HS-27A (cell line): ENCODE results near the gene GALP.
"Not testable (repeated sequence)": the region's sequence is repeated elsewhere in the genome, so short reads cannot be mapped to it uniquely, and the experiment has no call there.

Source experiments
- DNase-seq: peaks from one replicate; pipeline ENCODE4 v3.0.0-alpha.2; 2012; ENCODE audit warnings: low read depth, missing footprints

The GALP gene

DNA sequence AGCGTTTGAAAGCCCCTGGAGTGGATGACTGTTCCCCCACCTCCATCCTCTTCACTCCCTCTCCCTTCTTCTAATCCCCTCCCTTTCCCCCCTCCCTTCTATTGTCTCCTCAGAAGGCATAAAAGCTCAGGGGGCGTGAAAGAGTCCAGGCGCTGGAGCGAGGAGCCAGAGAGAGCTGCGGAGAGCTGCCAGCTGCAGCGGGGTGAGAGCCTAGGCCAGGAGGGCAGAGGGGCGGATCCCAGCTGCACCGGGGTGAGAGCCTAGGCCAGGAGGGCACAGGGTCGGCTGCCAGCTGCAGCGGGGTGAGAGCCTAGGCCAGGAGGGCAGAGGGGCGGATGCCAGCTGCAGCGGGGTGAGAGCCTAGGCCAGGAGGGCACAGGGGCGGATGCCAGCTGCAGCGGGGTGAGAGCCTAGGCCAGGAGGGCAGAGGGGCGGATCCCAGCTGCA, at the start of gene GALP:
Gene GALP, plus strand, starts transcription at position 148 of the 447 bp plus-strand sequence. CDS start 1,101 bp downstream, outside the sequence.
- DNase-seq = not testable (repeated sequence)

DNA sequence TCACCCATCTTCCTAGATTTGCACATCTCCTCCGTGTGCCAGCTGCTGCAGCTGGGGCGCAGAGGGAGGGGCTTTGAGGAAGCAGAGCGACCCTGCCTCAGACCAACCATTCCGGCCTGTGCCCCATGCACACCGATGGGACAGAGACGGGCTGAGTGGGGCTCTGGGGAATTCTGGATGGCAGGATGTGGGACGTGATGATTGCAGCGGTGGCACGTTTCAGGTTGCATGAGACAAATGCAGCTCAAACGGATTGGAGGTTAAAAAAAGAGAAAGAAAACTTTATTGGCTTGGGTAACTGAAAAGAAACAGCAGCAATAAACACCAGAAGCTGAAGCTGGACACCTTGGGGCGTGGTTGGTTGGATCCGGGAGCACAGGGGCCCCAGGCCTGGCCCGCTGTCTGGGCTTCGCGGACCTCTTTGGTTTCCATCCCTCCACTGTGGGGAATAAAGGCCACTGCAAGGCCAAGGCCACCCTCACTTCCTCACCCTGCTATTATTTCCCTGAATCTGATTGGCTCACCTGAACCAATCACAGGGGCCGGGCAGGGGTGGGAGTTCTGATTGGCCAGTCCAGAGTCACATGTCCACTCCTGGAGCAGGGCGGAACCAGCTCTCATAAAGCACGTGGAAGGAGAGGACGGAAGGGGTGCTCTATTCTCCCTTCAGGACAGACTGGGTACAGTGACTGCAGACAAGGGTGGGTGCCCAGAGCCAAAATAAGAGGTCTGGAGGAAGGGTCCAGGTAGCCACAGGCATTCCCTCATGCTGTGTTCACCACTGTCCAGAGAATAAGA, 48.6 kb upstream of the GALP start:
- DNase-seq = no peak

DNA sequence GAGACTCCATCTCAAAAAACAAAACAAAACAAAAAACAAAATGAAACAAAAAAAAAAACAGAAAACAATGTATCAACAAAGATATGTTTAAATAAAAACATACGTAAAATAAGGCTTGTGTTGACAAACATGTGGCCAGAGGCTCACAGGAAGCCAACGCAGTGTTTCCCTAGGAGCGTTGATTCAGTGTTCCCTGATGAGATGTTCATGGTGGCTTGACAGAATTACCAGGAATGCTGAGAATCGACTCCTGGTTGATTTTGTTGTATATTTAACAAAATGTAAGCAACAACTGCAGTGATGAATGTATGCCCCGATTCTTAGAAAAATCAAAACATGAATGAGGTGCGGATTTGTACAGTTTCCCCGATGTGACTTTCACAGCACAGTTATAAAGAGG, 45.8 kb upstream of the GALP start:
- DNase-seq = no peak

DNA sequence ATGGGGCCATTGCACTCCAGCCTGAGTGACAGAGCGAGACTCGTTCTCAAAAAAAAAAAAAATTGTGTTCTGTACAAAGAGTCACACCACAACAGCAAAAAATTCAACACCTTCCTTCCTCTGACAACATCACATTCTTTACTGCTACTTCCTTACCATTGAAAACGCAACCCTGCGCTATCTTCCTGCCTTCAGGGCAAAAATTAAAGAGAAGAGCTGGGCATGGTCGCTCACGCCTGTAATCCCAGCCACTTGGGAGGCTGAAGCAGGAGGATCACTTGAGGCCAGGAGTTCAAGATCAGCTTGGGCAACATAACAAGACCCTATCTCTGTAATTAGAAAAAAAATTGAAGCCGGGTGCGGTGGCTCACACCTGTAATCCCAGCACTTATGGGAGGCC, 44.2 kb upstream of the GALP start:
- DNase-seq = no peak

DNA sequence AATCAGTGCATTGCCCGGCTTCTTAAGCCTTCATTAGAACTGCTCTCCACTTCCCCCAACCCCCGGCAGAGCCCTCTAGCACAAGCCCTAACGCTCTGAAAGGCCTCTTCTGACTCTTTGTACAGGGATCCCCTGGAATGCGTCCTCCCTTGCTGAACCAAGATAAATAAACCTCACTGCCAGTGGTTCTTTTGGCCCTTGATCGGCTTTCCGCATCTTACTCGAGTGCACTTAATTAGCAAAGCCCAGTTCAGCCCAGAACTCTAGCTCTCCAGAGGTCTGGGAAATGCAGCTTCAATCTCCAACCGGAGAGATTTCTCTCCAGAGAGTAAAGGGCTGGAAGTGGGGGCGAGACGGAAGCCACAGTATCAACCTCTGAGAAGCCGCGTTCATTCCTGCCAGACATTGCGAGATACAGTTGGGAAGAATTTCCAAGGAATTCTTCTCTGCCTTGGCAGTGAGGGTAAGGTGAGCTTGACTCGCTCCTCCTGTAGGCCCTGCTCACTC, 43.4 kb upstream of the GALP start:
- no peak for DNase-seq

DNA sequence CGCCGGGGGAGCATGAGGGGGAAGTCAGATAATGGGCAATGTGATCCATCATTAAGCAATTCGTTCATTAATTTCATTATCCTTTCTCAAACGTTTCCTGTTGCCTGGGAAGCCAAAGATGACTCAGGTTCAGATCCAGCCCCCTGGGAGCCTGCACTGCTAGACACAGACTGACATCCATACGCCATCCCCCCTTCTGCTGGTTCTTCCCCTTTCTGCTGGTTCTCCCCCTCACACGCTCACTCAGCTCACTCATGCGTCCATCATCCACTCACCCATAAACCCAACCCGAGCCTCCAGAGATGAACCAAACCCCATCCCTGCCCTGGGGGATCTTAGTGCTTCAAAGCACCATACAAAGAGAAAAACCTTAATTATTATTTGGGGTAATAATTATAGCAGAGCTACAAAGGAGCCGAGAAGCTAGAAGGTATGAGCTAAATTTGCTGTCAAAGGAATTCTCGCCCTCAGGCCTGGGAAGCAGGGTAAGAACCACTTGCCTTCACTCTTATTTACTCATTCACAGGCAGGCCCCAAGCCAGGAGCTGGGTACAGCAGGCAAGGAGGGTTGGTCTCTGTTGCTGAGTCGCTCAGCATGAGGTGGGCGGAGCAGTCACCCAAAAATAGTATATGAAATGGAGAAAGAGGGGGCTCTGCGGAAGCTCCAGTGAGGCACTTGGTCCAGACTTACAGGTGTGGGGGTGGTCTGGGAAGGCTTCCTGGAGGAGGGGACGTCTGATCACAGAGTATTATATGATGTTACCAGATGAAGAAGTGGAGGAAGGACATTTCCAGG, 41.8 kb upstream of the GALP start:
- DNase-seq = no peak

DNA sequence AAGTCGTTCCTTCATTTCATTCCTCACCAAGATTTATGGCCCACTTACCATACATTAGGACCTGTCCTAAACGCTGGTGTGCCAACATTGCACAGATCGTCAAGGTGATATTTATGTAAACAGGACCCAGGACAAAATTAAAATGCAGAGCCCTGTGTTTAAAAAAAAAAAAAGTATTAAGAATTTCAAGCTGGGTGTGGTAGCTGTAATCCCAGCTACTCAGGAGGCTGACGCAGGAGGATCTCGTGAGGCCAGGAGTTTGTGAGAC, 41.2 kb upstream of the GALP start:
- DNase-seq = no peak

DNA sequence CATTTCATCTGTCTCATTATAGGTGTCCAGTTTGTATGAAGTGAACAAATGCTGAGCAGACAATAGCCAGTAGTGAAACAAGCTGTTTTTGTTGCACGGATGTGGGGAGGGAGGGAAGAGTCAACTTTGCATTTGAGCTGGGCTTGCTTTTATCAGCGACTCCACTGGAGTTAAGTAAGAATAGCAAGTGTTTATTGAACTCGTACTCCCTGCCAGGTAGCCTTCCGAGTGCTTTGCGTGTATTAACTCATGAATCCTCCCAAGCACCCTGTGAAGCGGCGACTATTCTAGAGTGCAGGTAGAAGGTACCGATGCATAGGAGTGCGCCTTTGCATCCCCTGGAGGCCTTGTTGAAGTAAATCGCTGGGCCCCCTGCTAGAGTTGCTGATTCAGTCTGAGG, 39.4 kb upstream of the GALP start:
- DNase-seq = no peak

DNA sequence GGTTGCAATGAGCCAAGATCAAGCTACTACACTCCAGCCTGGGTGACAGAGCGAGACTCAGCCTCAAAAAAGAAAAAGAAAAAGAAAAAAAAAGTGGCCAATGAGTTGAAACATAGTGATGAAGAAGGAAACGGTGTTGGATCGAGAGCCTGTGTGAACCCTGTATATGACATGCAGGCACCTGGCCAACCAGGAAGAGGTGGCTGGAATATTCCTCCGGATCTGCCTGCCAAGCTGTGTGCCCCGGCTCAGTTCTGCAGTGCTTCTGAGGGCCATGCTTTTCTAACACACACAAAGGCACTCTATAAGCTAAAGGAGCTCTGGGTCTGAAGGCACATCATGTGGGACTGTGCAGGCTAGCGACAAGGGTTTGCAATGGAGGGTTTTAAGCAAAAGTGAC, 38.4 kb upstream of the GALP start:
- no peak for DNase-seq

DNA sequence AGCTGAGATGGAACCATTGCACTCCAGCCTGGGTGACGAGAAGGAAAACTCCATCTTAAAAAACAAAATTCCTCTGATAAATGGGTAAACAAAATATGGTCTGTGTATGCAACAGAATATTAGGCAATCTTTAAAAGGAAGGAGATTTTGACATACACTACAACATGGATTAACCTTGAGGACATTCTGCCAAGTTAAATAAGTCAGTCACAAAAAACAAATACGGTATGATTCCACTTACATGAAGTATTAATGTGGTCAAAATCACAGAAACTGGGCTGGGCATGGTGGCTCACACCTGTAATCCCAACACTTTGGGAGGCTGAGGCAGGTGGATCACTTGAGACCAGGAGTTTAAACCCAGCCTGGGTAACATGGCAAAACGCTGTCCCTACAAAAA, 37.7 kb upstream of the GALP start:
- DNase-seq = no peak

DNA sequence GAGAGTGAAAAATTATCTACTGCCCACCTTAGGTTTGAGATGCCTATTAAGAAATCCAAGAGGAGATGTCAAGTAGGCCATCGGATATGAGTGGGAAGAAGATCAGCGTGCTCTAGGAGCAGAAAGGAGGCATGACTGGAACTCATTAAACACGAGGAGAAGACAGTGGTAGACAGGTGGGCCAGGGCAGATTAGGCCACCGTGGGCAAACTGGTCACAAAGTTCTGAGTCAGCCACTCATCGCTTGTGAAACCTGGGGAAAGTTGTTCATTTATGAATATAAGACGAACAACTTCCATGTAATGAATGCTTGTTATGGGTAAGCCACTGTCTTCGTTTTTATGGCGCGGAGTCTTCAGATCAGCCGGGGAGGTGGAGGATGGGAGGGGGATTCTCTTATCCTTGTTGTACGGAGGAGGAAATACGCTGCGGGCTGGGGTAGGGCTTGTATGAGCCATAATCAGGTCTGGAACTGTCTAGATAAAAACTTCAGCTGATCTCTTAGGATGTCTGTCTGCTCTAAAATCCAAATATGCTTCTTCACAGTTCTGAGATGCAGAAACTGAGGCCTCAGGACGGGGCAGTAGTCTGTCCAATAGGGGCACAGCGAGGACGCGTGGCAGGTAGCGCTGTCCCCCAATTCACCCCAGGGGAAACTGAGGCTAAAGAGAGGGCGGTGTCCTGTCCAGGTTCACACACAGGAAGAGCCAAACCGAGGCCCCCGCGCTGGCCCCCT, 35.8 kb upstream of the GALP start:
- DNase-seq = no peak

DNA sequence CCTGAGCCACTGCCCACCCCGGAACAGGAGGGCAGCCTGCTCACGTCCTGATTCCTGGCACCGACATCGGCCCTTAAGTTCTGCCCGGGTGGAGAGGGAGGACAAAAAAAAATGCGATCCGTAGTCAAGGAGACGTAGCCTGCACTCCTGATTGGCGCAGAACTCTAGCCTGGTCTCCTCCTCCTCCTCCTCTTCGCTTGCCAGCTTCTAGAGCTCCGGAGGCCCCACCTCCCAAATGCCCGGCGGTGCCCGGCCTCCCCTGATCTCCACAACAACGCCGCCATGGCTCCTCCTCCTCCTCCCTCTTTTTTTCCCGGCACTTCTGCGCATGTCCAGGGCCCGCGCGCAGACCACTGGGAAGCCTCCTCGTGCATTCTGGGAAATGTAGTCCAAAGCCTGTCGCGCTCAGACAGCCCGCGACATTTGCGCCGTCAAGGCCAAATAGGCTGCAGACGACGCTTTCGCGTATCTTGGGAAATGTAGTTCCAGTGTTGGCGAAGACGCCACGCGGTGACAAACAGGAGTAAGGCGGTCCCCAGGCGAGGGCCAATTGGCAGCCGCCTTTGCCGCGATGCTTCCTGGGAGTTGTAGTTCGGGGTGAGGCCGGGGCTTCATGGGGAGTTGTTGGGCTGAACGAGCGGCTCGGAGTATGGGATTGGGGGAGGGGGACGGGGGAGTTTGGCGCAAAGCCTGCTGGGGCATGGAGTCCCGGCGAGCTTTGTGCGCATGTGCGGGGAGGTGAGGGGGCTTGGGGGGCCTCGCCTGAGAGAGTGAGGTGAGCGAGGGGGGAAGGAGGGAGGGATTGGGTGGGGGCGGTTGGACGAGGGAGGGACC, 35.0 kb upstream of the GALP start, which contains the start of gene ZNF444:
Gene ZNF444, plus strand, starts transcription at position 705 of the 834 bp plus-strand sequence. CDS start 5,625 bp downstream, outside the sequence.
- DNase-seq = peak; percentile 99

DNA sequence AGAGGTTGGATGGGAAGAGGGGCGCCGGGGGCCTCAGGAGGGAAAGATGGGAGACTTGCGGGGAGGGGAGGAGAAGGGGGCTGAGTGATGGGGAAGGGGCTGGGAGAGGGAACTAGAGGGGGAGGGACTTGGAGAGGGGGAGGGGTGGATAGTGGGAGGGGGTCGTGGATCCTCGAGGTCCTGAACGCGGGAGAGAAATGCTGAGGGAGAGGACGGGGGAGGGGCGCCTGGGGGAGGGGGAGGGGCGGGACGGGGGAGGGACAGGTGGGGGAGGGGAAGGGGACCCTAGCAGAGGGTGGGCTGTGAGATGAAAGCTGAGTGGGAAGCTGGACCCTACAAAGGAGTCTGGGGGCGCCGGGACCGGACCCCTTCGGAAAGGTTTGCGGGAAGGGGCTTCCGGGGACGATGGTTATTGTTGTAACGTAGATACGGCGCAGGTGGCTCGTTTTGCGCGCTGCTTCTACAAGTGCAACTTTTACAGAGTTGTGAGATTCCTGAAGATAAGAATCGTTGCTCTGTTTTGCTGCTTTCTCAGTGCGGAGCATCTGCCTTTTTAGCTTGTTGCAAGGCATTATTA, 34.3 kb upstream of the GALP start:
- DNase-seq = no peak

DNA sequence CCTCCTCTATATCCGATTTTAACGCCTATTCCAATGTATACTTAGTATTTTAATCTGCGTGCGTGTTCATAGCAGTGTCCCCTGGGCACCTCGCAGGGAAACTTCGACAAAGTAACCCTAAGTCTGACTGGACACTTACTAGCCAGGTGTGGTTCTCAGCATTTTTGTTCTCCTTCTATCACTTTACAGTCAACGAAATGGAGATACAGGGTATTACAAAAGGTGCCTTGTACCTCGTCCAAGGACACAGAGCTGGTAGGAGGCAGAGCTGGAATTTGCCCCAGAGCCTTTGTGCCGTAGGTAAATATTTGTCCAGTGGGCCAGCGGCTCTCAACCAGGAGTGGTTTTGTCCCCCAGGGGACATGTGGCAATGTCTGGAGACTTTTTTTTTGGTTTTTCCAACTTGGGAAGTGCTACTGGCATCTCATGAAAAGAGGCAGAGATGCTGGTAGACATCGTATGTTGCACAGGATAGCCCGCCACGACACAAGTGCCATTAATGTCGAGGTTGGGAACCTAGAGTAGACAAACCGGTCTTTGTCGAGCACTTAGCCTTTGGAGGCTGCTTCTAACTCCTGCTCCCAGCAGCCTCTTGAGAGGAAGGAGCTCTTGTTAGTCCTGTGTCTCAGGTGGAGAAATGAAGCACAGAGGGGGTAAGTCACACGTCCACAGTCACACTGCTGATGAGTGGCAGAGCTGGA, 33.6 kb upstream of the GALP start:
- DNase-seq = no peak

DNA sequence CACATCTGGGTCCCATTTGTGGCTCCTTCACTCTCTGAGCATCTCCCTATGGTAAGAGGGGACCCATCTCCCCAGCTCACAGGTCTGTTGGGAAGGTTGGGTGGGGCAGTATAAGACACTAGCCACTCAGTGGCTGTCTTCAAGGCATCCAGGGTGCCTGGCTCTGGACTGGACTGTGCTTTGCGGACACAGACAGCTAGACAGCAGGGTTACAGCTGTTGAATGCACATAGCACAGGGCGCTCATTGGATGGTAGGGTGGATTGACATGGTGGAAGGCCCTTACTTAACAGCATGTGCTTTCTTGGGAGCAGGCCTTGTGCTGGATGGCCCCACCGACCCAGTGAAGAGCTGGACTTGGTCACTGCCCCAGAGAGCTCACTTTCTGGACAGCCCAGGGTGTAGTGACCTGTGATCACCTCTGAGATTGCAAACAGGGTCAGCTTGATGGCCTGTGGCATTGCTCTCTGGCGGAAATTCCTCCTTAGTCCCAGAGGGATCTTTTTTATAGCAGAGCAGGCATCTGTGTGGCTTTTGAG, 32.8 kb upstream of the GALP start:
- DNase-seq = no peak

DNA sequence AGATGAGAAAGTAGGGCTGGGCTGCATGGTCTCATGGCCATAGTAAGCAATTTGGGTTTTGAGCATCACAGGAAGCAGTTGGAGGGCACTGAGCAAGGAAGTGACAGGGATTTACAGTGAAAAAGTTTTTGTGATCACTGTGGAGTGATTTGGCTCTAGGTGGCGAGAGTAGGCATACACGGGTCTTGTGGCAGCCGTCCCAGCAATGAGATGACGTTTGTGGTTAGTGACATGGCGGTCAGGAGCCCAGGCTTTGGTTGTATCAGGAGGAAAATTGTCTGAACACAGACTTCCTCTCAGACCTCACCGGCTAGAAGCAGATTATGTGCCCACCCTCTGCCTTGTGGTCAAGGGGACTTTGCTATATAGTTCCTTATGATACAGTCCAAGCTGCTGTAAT, 31.4 kb upstream of the GALP start:
- no peak for DNase-seq

DNA sequence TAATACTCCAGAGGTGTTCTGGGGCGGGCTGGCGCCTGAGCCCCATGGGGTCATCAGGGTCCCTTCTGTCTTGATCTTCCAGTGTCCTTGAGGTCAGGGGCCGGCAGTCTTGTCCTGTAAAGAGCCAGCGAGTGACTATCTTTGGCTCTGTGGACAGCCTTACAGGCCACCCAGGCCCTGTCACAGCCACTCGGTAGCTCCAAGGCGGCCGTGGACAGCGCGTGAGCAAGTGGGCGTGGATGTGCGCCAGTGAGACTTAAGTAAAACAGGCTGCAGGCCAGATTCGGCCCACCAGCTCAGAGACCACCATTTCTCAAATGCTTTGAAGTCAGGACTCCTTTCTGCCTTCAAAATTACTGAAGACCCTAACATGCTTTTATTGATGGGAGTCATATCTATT, 31.0 kb upstream of the GALP start:
- DNase-seq = no peak

DNA sequence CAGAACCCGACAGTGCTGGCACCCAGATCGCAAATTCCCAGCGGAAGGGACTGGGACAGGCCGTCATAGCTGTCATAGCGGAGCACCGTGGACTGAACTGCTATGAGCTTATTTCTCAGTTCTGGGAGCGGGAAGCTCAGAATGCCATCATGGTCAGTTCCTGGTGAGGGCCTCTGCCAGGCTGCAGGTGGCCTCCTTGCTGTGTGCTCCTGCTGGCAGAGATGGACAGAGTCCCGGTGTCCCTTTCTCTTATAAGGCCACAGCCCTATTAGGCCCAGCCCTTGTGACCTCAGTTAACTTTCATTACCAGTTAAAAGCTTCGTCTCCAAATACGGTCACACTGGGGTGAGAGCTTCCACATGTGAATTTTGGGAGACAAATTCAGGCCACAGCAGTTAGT, 30.1 kb upstream of the GALP start:
- DNase-seq = no peak

DNA sequence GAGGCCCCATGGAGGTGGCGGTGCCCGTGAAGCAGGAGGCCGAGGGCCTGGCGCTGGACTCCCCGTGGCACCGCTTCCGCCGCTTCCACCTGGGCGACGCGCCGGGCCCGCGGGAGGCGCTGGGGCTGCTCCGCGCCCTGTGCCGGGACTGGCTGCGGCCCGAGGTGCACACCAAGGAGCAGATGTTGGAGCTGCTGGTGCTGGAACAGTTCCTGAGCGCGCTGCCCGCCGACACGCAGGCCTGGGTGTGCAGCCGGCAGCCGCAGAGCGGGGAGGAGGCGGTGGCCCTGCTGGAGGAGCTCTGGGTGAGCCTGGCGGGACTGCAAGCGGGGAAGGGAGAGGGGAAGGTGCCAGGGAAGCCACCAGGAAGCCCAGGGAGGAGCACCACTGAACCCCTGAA, 28.9 kb upstream of the GALP start:
- no peak for DNase-seq

DNA sequence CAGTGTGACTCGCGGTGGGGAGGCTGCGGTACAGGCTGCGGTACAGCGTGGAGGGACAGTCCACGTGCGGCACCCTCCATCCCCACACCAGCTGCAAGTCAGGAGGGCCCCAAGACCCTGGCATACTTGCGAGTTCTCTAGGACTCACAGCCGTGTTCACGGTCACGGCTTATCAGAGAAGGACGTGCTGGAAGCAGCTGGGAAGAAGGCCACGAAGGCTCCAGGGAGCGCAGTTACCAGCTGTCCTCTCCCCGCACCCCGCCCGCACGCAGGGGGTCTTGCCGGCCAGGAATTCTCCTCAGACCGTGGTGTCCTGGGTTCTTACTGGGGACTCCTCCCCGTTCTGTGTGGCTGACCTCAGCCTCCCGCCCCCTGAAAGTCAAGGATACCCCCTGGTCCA, 28.5 kb upstream of the GALP start:
- DNase-seq = no peak
